HL-60 (cell line): ENCODE measurements around the gene ACTL6B.

Experiments
- CTCF ChIP-seq: IDR thresholded peaks from one replicate; pipeline ENCODE4 v1.5.1; 2011; ENCODE audit warnings: low read length, control low read depth, inconsistent platforms; ENCODE audit not compliant: insufficient read depth
- GABPA ChIP-seq: IDR thresholded peaks from 2 replicates; pipeline ENCODE4 v1.6.1; 2012; ENCODE audit warnings: low read depth
- POLR2AphosphoS5 ChIP-seq: IDR thresholded peaks from 2 replicates; pipeline ENCODE4 v1.6.1; 2012; ENCODE audit warnings: low read depth
- REST ChIP-seq: IDR thresholded peaks from 2 replicates; pipeline ENCODE4 v1.6.1; 2012; ENCODE audit warnings: low read depth; ENCODE audit not compliant: insufficient replicate concordance

GRCh38 chr7:100604028-100604975 lies 51.9 kb downstream of the ACTL6B start:
- TF ChIP-seq CTCF = no peak
- TF ChIP-seq GABPA = no peak
- peak; percentile 15 for TF ChIP-seq REST
- TF ChIP-seq POLR2AphosphoS5 = no peak
